Measurements from ENCODE around the gene LGALS4. TPM values are rescaled to one million over a fixed set of nuclear protein-coding genes. Genes with fewer than 3 reads are reported as not detected.
A peak's percentile ranks its signal among the peaks of the same experiment; 100 is the strongest.
"Not testable (repeated sequence)": the region's sequence is repeated elsewhere in the genome, so short reads cannot be mapped to it uniquely, and the experiment has no call there.

LGALS4 gene, protein sequence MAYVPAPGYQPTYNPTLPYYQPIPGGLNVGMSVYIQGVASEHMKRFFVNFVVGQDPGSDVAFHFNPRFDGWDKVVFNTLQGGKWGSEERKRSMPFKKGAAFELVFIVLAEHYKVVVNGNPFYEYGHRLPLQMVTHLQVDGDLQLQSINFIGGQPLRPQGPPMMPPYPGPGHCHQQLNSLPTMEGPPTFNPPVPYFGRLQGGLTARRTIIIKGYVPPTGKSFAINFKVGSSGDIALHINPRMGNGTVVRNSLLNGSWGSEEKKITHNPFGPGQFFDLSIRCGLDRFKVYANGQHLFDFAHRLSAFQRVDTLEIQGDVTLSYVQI
- total RNA-seq, result 10 to 100 TPM in 1 of 4 donors, 1 to 10 TPM in 2, under 1 TPM in 1; 0.33 to 13.2 (median 4.4) TPM
- 1,000 to 10,000 TPM; 2,620 to 9,832 (median 7,672) TPM for polyA plus RNA-seq

DNA sequence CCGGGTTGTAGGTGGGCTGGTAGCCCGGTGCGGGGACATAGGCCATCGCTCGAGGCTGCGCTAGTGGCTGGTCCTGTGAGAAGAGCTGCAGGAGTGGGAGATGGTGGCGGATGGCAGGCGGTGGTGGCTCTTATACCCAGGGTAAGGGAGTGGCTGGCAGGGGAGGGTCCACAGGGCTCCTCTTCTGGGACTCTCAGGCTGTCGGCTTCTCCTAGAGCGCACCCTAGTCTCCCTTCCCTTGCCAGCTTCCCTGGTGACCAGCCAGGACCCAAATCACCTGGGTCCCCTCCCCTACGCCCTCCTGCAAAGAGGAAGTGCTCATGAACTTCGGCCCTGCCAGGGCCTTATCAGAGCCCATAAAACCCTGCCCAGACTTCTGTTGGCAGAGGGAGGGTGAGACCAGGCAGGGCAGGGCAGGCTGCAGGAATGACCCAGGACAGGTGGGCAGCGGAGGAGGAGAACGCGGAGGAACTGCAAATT, at the start of gene LGALS4:
Gene LGALS4 (minus strand): TSS at position 105 of the 480 bp plus-strand sequence. CDS start 59 bp downstream, at position 46.
- intact Hi-C loops (cut with DNase I), result no loop called here
- no peaks in the 10 kb centered on the region for H3K27me3 ChIP-seq
- peak within 1 kb of the TSS in 1 of 4 donors; percentile 18 for H3K27ac ChIP-seq
- DNase-seq, result no peak
- H3K4me1 ChIP-seq, result no peaks in the 10 kb centered on the region
- H3K36me3 ChIP-seq, result peaks cover 22 to 32% (median 28%) of the 10 kb centered on the region in 4 donors
- WGBS, 2 donors, result 17 to 63% methylated on average over 15 of the region's 15 CpGs
- peak within 1 kb of the TSS in 1 of 4 donors; percentile 18 for H3K4me3 ChIP-seq
- TF ChIP-seq POLR2AphosphoS5 (IDR thresholded peaks at IDR 0.05) (peak in 1 of 4 donors; percentile 72), POLR2A (IDR thresholded peaks at IDR 0.05) (peak in 1 of 2 donors; percentile 74), EP300 (IDR thresholded peaks at IDR 0.05) (no peak)
- TF ChIP-seq, protein P1, sequence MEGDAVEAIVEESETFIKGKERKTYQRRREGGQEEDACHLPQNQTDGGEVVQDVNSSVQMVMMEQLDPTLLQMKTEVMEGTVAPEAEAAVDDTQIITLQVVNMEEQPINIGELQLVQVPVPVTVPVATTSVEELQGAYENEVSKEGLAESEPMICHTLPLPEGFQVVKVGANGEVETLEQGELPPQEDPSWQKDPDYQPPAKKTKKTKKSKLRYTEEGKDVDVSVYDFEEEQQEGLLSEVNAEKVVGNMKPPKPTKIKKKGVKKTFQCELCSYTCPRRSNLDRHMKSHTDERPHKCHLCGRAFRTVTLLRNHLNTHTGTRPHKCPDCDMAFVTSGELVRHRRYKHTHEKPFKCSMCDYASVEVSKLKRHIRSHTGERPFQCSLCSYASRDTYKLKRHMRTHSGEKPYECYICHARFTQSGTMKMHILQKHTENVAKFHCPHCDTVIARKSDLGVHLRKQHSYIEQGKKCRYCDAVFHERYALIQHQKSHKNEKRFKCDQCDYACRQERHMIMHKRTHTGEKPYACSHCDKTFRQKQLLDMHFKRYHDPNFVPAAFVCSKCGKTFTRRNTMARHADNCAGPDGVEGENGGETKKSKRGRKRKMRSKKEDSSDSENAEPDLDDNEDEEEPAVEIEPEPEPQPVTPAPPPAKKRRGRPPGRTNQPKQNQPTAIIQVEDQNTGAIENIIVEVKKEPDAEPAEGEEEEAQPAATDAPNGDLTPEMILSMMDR (IDR thresholded peaks at IDR 0.05), result no peak
- no peaks in the 10 kb centered on the region for H3K9me3 ChIP-seq

DNA sequence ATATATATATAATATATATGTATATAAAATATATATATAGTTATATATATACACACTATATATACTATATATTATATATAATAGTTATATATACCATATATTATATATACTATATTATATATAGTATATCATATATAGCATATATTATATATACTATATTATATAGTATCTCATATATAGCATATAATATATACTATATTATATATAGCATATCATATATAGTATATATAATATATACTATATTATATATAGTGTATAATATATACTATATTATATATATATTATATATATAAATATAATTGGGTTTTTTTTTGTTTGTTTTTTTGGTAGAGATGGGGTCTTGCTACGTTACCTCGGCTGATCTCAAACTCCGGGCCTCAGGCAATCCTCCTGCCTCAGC, 48.6 kb upstream of the LGALS4 start:
- no peak overlapping the region for H3K4me3 ChIP-seq
- peaks cover 0 to 20% (median 18%) of the 10 kb centered on the region in 4 donors for H3K4me1 ChIP-seq

DNA sequence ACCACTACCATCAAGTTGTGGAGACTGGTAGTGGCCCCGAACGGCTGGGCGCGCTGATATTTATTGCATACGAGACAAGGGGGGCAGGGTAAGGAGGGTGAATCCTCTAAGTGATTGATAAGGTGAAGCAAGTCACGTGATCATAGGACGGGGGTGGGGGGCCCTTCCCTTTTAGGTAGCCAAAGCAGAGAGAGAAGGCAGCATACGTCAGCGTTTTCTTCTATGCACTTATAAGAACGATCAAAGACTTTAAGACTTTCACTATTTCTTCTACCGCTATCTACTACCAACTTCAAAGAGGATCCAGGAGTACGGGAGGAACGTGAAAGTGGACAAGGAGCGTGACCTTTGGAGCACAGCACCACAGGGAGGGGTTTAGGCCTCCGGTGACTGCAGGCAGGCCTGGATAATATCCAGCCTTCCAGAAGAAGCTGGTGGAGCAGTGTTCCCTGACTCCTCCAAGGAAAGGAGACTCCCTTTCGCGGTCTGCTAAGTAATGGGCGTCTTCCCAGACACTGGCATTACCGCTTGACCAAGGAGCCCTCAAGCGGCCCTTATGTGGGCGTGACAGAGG, 47.0 kb upstream of the LGALS4 start:
- intact Hi-C loops (cut with DNase I); DNase-seq; H3K36me3 ChIP-seq; H3K27me3 ChIP-seq; H3K9me3 ChIP-seq; H3K4me3 ChIP-seq: not testable (repeated sequence)
- TF ChIP-seq POLR2AphosphoS5 (IDR thresholded peaks at IDR 0.05), result peak in 1 of 4 donors; percentile 13
- peaks cover 0 to 20% (median 18%) of the 10 kb centered on the region in 4 donors for H3K4me1 ChIP-seq
- peak overlapping the region in 1 of 4 donors; percentile 31 for H3K27ac ChIP-seq
- WGBS, 2 donors, result 43 to 72% methylated on average over 21 of the region's 21 CpGs

More for the DNA sequence above, 48.6 kb upstream of the LGALS4 start:
- intact Hi-C loops (cut with DNase I), result no loop called here
- H3K27me3 ChIP-seq, result no peaks in the 10 kb centered on the region
- no peaks in the 10 kb centered on the region for H3K36me3 ChIP-seq
- no peaks in the 10 kb centered on the region for H3K9me3 ChIP-seq
- peak overlapping the region in 1 of 4 donors; percentile 72 for H3K27ac ChIP-seq
- no peak for TF ChIP-seq POLR2A (IDR thresholded peaks at IDR 0.05)
- no peak for TF ChIP-seq EP300 (IDR thresholded peaks at IDR 0.05)
- no peak for TF ChIP-seq POLR2AphosphoS5 (IDR thresholded peaks at IDR 0.05)
- TF ChIP-seq, protein P1 (IDR thresholded peaks at IDR 0.05), result no peak
- no peak for DNase-seq
- WGBS, 2 donors, result 94 to 97% methylated on average over 3 of the region's 3 CpGs

DNA sequence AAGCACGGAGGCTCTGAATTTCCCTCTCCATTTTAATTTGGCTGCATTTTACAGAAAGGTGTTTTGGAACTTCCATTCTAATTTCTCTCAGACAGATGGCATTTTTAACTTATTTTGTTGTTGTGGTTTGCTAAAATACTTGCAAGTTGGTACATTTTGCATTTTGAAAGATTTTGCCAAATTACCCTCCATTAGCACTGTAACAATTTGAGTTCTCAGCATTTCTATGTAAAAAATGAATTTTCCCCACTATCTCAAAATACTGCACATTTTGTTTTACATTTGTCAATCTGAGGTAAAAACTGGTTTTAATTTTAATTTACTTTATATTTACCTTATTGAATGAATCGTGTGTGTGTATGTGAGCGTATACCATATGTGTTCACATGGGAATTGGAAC, 44.1 kb upstream of the LGALS4 start:
- Histone ChIP-seq H3K27me3 (no peaks in the 10 kb centered on the region), H3K4me1 (peaks cover 0 to 15% (median 8%) of the 10 kb centered on the region in 4 donors), H3K27ac (no peak overlapping the region), H3K9me3 (no peaks in the 10 kb centered on the region), H3K4me3 (no peak overlapping the region), H3K36me3 (no peaks in the 10 kb centered on the region)
- TF ChIP-seq EP300 (IDR thresholded peaks at IDR 0.05) (no peak), POLR2AphosphoS5 (IDR thresholded peaks at IDR 0.05) (no peak), POLR2A (IDR thresholded peaks at IDR 0.05) (no peak)
- TF ChIP-seq, protein P1 (IDR thresholded peaks at IDR 0.05), result no peak
- WGBS, 2 donors, result 72 to 88% methylated on average over 3 of the region's 3 CpGs
- intact Hi-C loops (cut with DNase I), result no loop called here
- DNase-seq, result no peak

DNA sequence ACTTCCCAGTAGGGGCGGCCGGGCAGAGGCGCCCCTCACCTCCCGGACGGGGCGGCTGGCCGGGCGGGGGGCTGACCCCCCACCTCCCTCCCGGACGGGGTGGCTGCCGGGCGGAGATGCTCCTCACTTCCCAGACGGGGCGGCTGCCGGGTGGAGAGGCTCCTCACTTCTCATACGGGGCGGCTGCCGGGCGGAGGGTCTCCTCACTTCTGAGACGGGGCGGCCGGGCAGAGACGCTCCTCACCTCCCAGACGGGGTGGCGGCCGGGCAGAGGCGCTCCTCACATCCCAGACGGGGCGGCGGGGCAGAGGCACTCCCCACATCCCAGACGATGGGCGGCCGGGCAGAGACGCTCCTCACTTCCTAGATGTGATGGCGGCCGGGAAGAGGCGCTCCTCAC, 43.0 kb upstream of the LGALS4 start:
- H3K4me3 ChIP-seq; H3K27ac ChIP-seq; intact Hi-C loops (cut with DNase I); H3K27me3 ChIP-seq; DNase-seq; H3K9me3 ChIP-seq; H3K36me3 ChIP-seq: not testable (repeated sequence)
- 87 to 95% methylated on average over 28 to 29 of the region's 37 CpGs for WGBS, 2 donors
- peaks cover 0 to 18% (median 13%) of the 10 kb centered on the region in 4 donors for H3K4me1 ChIP-seq

DNA sequence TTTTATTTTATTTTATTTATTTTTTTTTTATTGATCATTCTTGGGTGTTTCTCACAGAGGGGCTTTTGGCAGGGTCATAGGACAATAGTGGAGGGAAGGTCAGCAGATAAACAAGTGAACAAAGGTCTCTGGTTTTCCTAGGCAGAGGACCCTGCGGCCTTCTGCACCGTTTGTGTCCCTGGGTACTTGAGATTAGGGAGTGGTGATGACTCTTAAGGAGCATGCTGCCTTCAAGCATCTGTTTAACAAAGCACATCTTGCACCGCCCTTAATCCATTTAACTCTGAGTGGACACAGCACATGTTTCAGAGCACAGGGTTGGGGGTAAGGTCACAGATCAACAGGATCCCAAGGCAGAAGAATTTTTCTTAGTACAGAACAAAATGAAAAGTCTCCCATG, 42.2 kb upstream of the LGALS4 start:
- not testable (repeated sequence) for H3K4me3 ChIP-seq, H3K9me3 ChIP-seq, H3K27ac ChIP-seq, H3K27me3 ChIP-seq, H3K36me3 ChIP-seq, DNase-seq
- peaks cover 0 to 18% (median 14%) of the 10 kb centered on the region in 4 donors for H3K4me1 ChIP-seq
- WGBS, 2 donors, result 71 to 83% methylated on average over 2 to 3 of the region's 3 CpGs
- intact Hi-C loops (cut with DNase I), result loop anchor here (5.0 kb wide), 1 partner anchor 208 kb away; the partner anchor contains the start of gene ACTN4

Measured in sigmoid colon (tissue), 7 donors.